AG09309 (cell line): ENCODE measurements around the gene CYTH4.

ENCODE experiments used
- DNase-seq: peaks from one replicate; pipeline ENCODE4 v3.0.0-alpha.2; 2010; ENCODE audit warnings: low read depth
- H3K4me3 ChIP-seq: 2 replicates; pipeline ENCODE4 v1.5.1; 2011; ENCODE audit warnings: mild to moderate bottlenecking, low read depth, low read length, moderate library complexity; ENCODE audit not compliant: control insufficient read depth
- CTCF ChIP-seq: IDR thresholded peaks from 2 replicates; pipeline ENCODE4 v1.5.1; 2011; ENCODE audit warnings: mild to moderate bottlenecking, low read depth, low read length, inconsistent platforms; ENCODE audit not compliant: insufficient read depth, control insufficient read depth; ENCODE audit errors: missing control alignments

The CYTH4 gene

GRCh38 chr22:37239336-37240239 lies 42.7 kb upstream of the CYTH4 start:
- no peak overlapping the region for H3K4me3 ChIP-seq
- TF ChIP-seq CTCF = no peak
- no peak for DNase-seq

DNA sequence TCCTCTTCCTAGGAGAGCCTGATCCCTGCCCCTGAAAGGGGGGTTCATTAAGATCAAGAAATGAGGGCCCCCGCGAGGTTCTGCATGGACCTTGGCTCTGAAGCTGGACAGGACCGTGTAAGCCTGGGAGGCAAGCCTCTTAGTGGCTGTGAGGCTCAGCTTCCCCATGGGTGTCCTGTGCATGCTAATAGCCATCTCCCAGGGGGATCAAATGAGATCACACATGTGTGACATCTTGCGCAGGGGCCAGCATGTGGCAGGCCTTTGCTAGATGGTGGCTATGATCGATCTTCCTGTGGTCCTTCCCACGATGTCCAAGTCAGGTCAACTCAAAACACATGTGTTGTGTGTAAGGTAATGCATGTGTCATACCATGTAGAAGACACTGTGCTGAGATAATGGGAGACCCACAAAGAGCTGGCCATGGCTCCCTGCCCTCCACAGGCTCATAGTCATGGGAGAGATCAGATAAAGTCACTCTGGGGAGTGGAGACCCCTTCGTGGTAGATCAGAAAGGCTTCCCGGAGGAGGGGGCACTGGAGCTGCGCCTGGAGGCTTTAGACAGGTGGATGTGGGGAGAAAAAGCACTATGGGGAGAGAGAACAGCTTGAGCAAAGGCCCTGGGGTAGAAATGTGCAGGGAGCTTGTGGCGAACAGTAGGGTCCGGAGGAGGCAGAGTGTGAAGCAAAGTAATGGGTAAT lies 41.9 kb upstream of the CYTH4 start:
- no peak for DNase-seq
- no peak for TF ChIP-seq CTCF

DNA sequence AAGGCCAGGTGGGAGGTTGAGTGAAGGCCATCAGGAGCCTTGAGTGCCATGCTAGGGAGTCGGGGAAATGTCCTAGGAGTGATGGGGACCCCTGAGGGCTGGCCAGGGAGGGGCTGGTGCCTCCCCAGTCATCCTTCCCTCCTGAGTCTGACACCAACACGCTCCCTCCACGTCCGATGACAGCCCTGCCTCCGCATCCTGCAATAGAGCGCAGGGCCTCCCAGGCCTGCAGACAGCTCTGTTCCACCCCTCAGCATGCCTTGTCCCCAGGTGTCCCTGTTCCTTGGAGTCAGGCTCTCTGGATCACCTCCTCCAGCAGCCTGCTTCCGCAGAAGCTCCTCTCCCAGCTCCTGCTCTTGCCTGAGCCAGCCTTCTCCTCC lies 41.4 kb upstream of the CYTH4 start:
- no peak overlapping the region for H3K4me3 ChIP-seq
- no peak for DNase-seq
- no peak for TF ChIP-seq CTCF

More for the DNA sequence above, 41.9 kb upstream of the CYTH4 start:
- no peak overlapping the region for H3K4me3 ChIP-seq

DNA sequence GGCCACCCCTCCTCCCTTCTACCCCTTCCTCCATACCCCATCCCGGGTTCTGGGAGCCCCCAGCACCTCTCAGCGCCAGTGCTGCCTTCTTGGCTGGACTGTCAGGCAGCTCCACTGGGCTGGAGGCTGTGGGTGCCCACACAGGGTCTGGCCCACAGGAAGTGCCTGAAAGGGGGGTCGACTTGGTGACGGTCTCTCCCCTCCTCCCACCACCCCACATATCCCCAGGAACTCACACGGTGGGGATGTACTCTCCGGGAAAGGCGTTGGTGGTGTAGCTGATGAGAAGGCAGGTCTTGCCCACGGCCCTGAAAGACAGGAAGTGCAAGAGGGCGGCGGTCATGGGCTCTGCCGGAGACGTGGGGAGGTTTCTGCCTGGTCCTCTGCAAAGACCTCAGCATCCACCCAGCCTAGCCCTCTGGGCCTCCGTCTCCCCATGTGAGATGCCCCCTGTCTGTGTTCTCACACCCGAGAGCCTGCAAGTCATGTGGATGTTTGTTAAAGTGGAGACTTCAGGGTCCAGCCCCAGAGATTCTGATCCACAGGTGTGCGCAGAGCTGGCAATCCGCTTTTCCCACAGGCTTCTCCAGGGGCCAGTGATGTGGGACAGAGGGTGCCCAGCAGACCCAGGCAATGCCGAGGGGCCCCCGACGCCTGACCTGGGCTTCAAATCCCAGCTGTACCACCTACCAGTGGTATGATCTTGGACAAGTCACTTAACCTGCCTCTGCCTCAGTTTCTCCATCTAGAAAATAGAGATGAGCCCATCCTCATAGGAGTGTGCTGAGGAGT lies 40.8 kb upstream of the CYTH4 start:
- no peak overlapping the region for H3K4me3 ChIP-seq
- no peak for TF ChIP-seq CTCF

GRCh38 chr22:37242395-37242918 lies 39.9 kb upstream of the CYTH4 start:
- H3K4me3 ChIP-seq = no peak overlapping the region
- DNase-seq = no peak
- TF ChIP-seq CTCF = no peak

More for the DNA sequence above, 40.8 kb upstream of the CYTH4 start:
- no peak for DNase-seq
